Endothelial cell of umbilical vein (primary cell): ENCODE measurements around the gene CCDC3. TPM values are rescaled to one million over a fixed set of nuclear protein-coding genes. Genes with fewer than 3 reads are reported as not detected.

Experiments
- BruUV-seq: library from RNA; stranded (reverse); fragments of 400-500 nt; replicated peaks from 2 replicates; lab custom pipeline; 2021; lab: Mats Ljungman, UMichigan
- CTCF ChIA-PET: fragments of 300-600, 350-600 bp; sonication (Branson Sonifier 250); formaldehyde crosslinking; loops from one replicate; lab custom pipeline; 2021; ENCODE audit warnings: antibody characterized with exemption, inconsistent platforms; lab: Charles Lee
- POLR2A ChIA-PET: fragments of 300-600, 350-600 bp; sonication (Branson Sonifier 250); formaldehyde crosslinking; loops from one replicate; lab custom pipeline; 2021; ENCODE audit warnings: antibody characterized with exemption, inconsistent platforms; lab: Charles Lee
- DNase-seq: peaks from one replicate; pipeline ENCODE4 v3.0.0-alpha.2; 2011; ENCODE audit warnings: low read depth, low spot score
- FAIRE-seq: peaks from 2 replicates; lab custom pipeline; 2011; peaks lifted over from hg19 to GRCh38; lab: Jason Lieb, UNC
- H2AFZ ChIP-seq: 2 replicates; pipeline ENCODE4 v1.6.0; 2012; ENCODE audit warnings: low read depth, low read length, control low read depth, inconsistent platforms
- H3K27ac ChIP-seq: 2 replicates; pipeline ENCODE4 v1.5.1; 2011; ENCODE audit warnings: low read depth, mild to moderate bottlenecking, control low read depth, low read length, moderate library complexity; ENCODE audit not compliant: insufficient read depth
- H3K27me3 ChIP-seq, 2 experiments: 2 replicates each; pipeline versions ENCODE4 v1.6.0 to v1.6.1; 2011; ENCODE audit warnings: low read length in 2 of 2, mixed read lengths in 1 of 2; ENCODE audit not compliant: control insufficient read depth in 2 of 2, insufficient read depth in 2 of 2
- H3K36me3 ChIP-seq, 2 experiments: 2 replicates in 1 of 2; 3 replicates in 1 of 2; pipeline ENCODE4 v1.5.1; 2011; ENCODE audit warnings: low read length in 2 of 2, mild to moderate bottlenecking in 1 of 2, moderate library complexity in 1 of 2; ENCODE audit not compliant: control insufficient read depth in 2 of 2, insufficient read depth in 2 of 2; ENCODE audit errors: extremely low read depth in 1 of 2
- H3K4me1 ChIP-seq: 3 replicates; pipeline ENCODE4 v1.5.1; 2011; ENCODE audit warnings: mild to moderate bottlenecking, low read length; ENCODE audit not compliant: control insufficient read depth, insufficient read depth; ENCODE audit errors: extremely low read depth
- H3K4me2 ChIP-seq: 2 replicates; pipeline ENCODE4 v1.6.1; 2011; ENCODE audit warnings: low read length, control low read depth, mixed read lengths; ENCODE audit not compliant: insufficient read depth
- H3K4me3 ChIP-seq, 3 experiments: fragments of 200-600 bp in 1 of 3; sonication (generic), shearing (Covaris generic) in 1 of 3; replicated peaks in 1 of 3; 2 replicates each; pipeline ENCODE4 v1.5.1; 2011 to 2016; ENCODE audit warnings: control low read depth in 3 of 3, low read length in 3 of 3, mild to moderate bottlenecking in 2 of 3, inconsistent platforms in 1 of 3, low read depth in 1 of 3, moderate library complexity in 1 of 3; ENCODE audit not compliant: insufficient read depth in 1 of 3
- H3K79me2 ChIP-seq: 2 replicates; pipeline ENCODE4 v1.6.0; 2012; ENCODE audit warnings: low read length, inconsistent platforms; ENCODE audit not compliant: control insufficient read depth, insufficient read depth
- H3K9ac ChIP-seq: replicated peaks from 2 replicates; pipeline ENCODE3; 2011; ENCODE audit warnings: low read length, control low read depth; ENCODE audit not compliant: insufficient read depth; ENCODE audit errors: extremely low read depth
- H3K9me1 ChIP-seq: replicated peaks from 3 replicates; pipeline ENCODE4 v1.6.0; 2011; ENCODE audit warnings: mild to moderate bottlenecking, low read length; ENCODE audit not compliant: control insufficient read depth, insufficient read depth; ENCODE audit errors: extremely low read depth
- H3K9me3 ChIP-seq: replicated peaks from 2 replicates; pipeline ENCODE4 v1.5.1; 2012; ENCODE audit warnings: low read length, inconsistent platforms; ENCODE audit not compliant: control insufficient read depth, insufficient read depth
- H4K20me1 ChIP-seq: replicated peaks from 2 replicates; pipeline ENCODE3; 2011; ENCODE audit warnings: mild to moderate bottlenecking, low read length; ENCODE audit not compliant: control insufficient read depth, insufficient read depth; ENCODE audit errors: extremely low read depth
- EZH2 ChIP-seq: IDR thresholded peaks from 2 replicates; pipeline ENCODE4 v1.6.1; 2012; ENCODE audit warnings: borderline replicate concordance, low read depth, mild to moderate bottlenecking, moderate library complexity, low read length, inconsistent platforms; ENCODE audit not compliant: severe bottlenecking
- FOS ChIP-seq: IDR thresholded peaks from 2 replicates; pipeline ENCODE4 v1.6.1; 2011; ENCODE audit warnings: mild to moderate bottlenecking, low read length, moderate library complexity, borderline replicate concordance; ENCODE audit not compliant: insufficient read depth
- GATA2 ChIP-seq: IDR thresholded peaks from 2 replicates; pipeline ENCODE4 v1.7.0; 2011; ENCODE audit warnings: low read depth, mild to moderate bottlenecking, moderate library complexity, mixed read lengths, low read length; ENCODE audit not compliant: insufficient read length, insufficient read depth
- JUN ChIP-seq: IDR thresholded peaks from 2 replicates; pipeline ENCODE4 v1.6.1; 2011; ENCODE audit warnings: borderline replicate concordance, low read depth; ENCODE audit not compliant: insufficient read length, insufficient read depth
- MAX ChIP-seq: IDR thresholded peaks from 2 replicates; pipeline ENCODE4 v1.6.1; 2011; ENCODE audit not compliant: insufficient read depth, insufficient read length
- MYC ChIP-seq: IDR thresholded peaks from one replicate; pipeline ENCODE4 v1.6.1; 2011; ENCODE audit warnings: mild to moderate bottlenecking, low read depth, low read length
- POLR2A ChIP-seq: IDR thresholded peaks from 2 replicates; pipeline ENCODE4 v1.6.1; 2012; ENCODE audit warnings: low read depth, mild to moderate bottlenecking, control low read depth, low read length
- POLR2AphosphoS5 ChIP-seq: IDR thresholded peaks from 2 replicates; pipeline ENCODE4 v1.6.1; 2012; ENCODE audit warnings: low read depth, mild to moderate bottlenecking, control low read depth, low read length, moderate library complexity; ENCODE audit not compliant: insufficient read depth
- dilution Hi-C: fragments of 300-500 bp; cut with MboI; formaldehyde crosslinking; loops from one replicate; pipeline ENCODE4 v1.15.0; 2019; ENCODE audit warnings: low sequenced_read_pairs; ENCODE audit not compliant: extremely low pct_ligation_motif_present
- intact Hi-C: fragments of 100-400 bp; cut with micrococcal nuclease; formaldehyde crosslinking; loops from one replicate; pipeline ENCODE4 v1.10.0; 2022
- polyA plus RNA-seq, 4 experiments: library from polyadenylated mRNA; depleted of rRNA in 3 of 4; stranded (reverse) in 3 of 4; unstranded in 1 of 4; fragments of >200 nt; gene quantifications; 2 replicates each; pipeline versions ENCODE4 v1.2.1 to v1.2.3, GENCODE V29; 2011 to 2012; ENCODE audit warnings: missing spikeins in 1 of 4
- total RNA-seq: library from RNA; stranded (reverse); gene quantifications from 2 replicates; pipeline ENCODE4 v1.2.3, GENCODE V29; 2021
- TF ChIP-seq, protein P1 (sequence below), 2 donors: IDR thresholded peaks; 1 replicate in 1 of 2; 2 replicates in 1 of 2; pipeline ENCODE4 v1.5.1; 2011; ENCODE audit warnings: low read length in 2 of 2, mild to moderate bottlenecking in 2 of 2, moderate library complexity in 2 of 2, control low read depth in 1 of 2, inconsistent platforms in 1 of 2, low read depth in 1 of 2; ENCODE audit not compliant: insufficient read depth in 1 of 2; ENCODE audit errors: extremely low read depth in 1 of 2

CCDC3 gene
- total and polyA plus RNA-seq, 2 donors (not counting 3 experiments of a cell fraction or from before 2014, with no cell fraction given): 0.90 to 1.4 TPM

- intact Hi-C loops: no loop called here
- BruUV-seq: no TSS peak
- TF ChIP-seq EZH2 (no peak), MYC (no peak), POLR2AphosphoS5 (no peak), MAX (no peak), FOS (no peak), POLR2A (no peak), JUN (no peak), GATA2 (no peak)
- TF ChIP-seq, protein P1, sequence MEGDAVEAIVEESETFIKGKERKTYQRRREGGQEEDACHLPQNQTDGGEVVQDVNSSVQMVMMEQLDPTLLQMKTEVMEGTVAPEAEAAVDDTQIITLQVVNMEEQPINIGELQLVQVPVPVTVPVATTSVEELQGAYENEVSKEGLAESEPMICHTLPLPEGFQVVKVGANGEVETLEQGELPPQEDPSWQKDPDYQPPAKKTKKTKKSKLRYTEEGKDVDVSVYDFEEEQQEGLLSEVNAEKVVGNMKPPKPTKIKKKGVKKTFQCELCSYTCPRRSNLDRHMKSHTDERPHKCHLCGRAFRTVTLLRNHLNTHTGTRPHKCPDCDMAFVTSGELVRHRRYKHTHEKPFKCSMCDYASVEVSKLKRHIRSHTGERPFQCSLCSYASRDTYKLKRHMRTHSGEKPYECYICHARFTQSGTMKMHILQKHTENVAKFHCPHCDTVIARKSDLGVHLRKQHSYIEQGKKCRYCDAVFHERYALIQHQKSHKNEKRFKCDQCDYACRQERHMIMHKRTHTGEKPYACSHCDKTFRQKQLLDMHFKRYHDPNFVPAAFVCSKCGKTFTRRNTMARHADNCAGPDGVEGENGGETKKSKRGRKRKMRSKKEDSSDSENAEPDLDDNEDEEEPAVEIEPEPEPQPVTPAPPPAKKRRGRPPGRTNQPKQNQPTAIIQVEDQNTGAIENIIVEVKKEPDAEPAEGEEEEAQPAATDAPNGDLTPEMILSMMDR (IDR thresholded peaks at IDR 0.05; ENCODE audit: extremely low read depth in 1 of 2, insufficient read depth in 1 of 2, low read depth in 1 of 2, low read length in 2 of 2): no peak
These were observed 36.9 kb upstream of the CCDC3 start for GRCh38 chr10:13038391-13038790.

More at GRCh38 chr10:13038391-13038790, 36.9 kb upstream of the CCDC3 start:
- Histone ChIP-seq H3K9me1 (no peaks in the 10 kb centered on the region), H3K36me3 (no peaks in the 10 kb centered on the region), H3K4me3 (no peak overlapping the region), H3K4me2 (no peak overlapping the region), H2AFZ (no peak overlapping the region), H3K9ac (no peak overlapping the region), H3K4me1 (no peaks in the 10 kb centered on the region), H3K79me2 (no peaks in the 10 kb centered on the region), H3K9me3 (no peaks in the 10 kb centered on the region), H3K27ac (no peak overlapping the region), H3K27me3 (peaks cover 2 to 3% of the 10 kb centered on the region in 2 experiments), H4K20me1 (no peaks in the 10 kb centered on the region)
- DNase-seq (no peak), FAIRE-seq (no peak)
- CTCF ChIA-PET: interaction anchor here (0.8 to 1.1 kb wide), 5 partner anchors 9 to 257 kb away, joined by 3 read pairs; no protein-coding TSS in a partner anchor
- dilution Hi-C loops: no loop called here
- POLR2A ChIA-PET: no interaction called here
